CD14-positive monocyte (primary cell): Measurements from ENCODE around the gene ETV3L. TPM values are rescaled to one million over a fixed set of nuclear protein-coding genes. Genes with fewer than 3 reads are reported as not detected.

Source experiments
- DNase-seq, 3 donors: peaks; one replicate each; pipeline ENCODE4 v3.0.0-alpha.2; 2011 to 2022
- H2AFZ ChIP-seq: 2 replicates; pipeline ENCODE4 v1.6.0; 2012; ENCODE audit warnings: mild to moderate bottlenecking, low read depth, low read length, inconsistent platforms; ENCODE audit not compliant: insufficient read depth, poor library complexity, severe bottlenecking
- H3K27ac ChIP-seq, 2 donors: 1 replicate in 1 of 2; 2 replicates in 1 of 2; pipeline ENCODE4 v1.5.1; 2012 to 2013; ENCODE audit warnings: low read length in 2 of 2, control low read depth in 1 of 2, inconsistent platforms in 1 of 2, low read depth in 1 of 2, mild to moderate bottlenecking in 1 of 2
- H3K27me3 ChIP-seq, 2 donors: one replicate each; pipeline versions ENCODE4 v1.6.0 to v1.6.1; 2011 to 2013; ENCODE audit warnings: low read length in 2 of 2; ENCODE audit not compliant: control insufficient read depth in 2 of 2, insufficient read depth in 2 of 2
- H3K36me3 ChIP-seq, 2 donors: replicated peaks in 1 of 2; 1 replicate in 1 of 2; 2 replicates in 1 of 2; pipeline versions ENCODE4 v1.5.1 to v1.6.1; 2012 to 2013; ENCODE audit warnings: low read length in 2 of 2, control low read depth in 1 of 2, inconsistent platforms in 1 of 2, mild to moderate bottlenecking in 1 of 2; ENCODE audit not compliant: insufficient read depth in 2 of 2, control insufficient read depth in 1 of 2
- H3K4me1 ChIP-seq, 2 donors: 1 replicate in 1 of 2; 2 replicates in 1 of 2; pipeline versions ENCODE4 v1.5.1 to v1.6.1; 2012 to 2013; ENCODE audit warnings: low read length in 2 of 2, control low read depth in 1 of 2, inconsistent platforms in 1 of 2, mild to moderate bottlenecking in 1 of 2, moderate library complexity in 1 of 2; ENCODE audit not compliant: insufficient read depth in 2 of 2, control insufficient read depth in 1 of 2
- H3K4me2 ChIP-seq: replicated peaks from 2 replicates; pipeline ENCODE3; 2012; ENCODE audit warnings: low read length, moderate library complexity, mild to moderate bottlenecking; ENCODE audit not compliant: poor library complexity, severe bottlenecking; ENCODE audit errors: extremely low read depth
- H3K4me3 ChIP-seq, 3 experiments: fragments of 200-600 bp in 1 of 3; sonication (generic) in 1 of 3; replicated peaks in 1 of 3; 1 replicate in 2 of 3; 2 replicates in 1 of 3; pipeline ENCODE4 v1.5.1; 2011 to 2013; ENCODE audit warnings: low read length in 3 of 3, mild to moderate bottlenecking in 3 of 3, control low read depth in 2 of 3, low read depth in 2 of 3, inconsistent platforms in 1 of 3, moderate library complexity in 1 of 3
- H3K79me2 ChIP-seq: 2 replicates; pipeline ENCODE4 v1.6.0; 2012; ENCODE audit warnings: mild to moderate bottlenecking, control low read depth, inconsistent platforms, low read length, moderate library complexity; ENCODE audit not compliant: insufficient read depth
- H3K9ac ChIP-seq: 2 replicates; pipeline ENCODE4 v1.6.0; 2017; ENCODE audit warnings: low read length, mild to moderate bottlenecking; ENCODE audit not compliant: insufficient read depth, poor library complexity, severe bottlenecking
- H3K9me3 ChIP-seq, 2 donors: replicated peaks in 1 of 2; 1 replicate in 1 of 2; 2 replicates in 1 of 2; pipeline versions ENCODE4 v1.5.1 to v1.6.1; 2012 to 2013; ENCODE audit warnings: low read length in 2 of 2, control low read depth in 1 of 2; ENCODE audit not compliant: control insufficient read depth in 1 of 2, insufficient read depth in 1 of 2
- H4K20me1 ChIP-seq: 2 replicates; pipeline ENCODE4 v1.6.0; 2012; ENCODE audit warnings: mild to moderate bottlenecking, low read length, control low read depth, moderate library complexity; ENCODE audit not compliant: insufficient read depth
- H3K27ac Mint-ChIP-seq, 7 donors: one replicate each; pipeline ENCODE4 v1.8.0; 2020; ENCODE audit warnings: mild to moderate bottlenecking in 7 of 7, mixed read lengths in 7 of 7, moderate library complexity in 6 of 7, inconsistent platforms in 2 of 7
- H3K27me3 Mint-ChIP-seq, 3 donors: one replicate each; pipeline ENCODE4 v1.8.0; 2021 to 2022; ENCODE audit warnings: low read depth in 3 of 3, mild to moderate bottlenecking in 3 of 3, mixed read lengths in 3 of 3, moderate library complexity in 3 of 3, inconsistent platforms in 1 of 3
- H3K36me3 Mint-ChIP-seq, 2 donors: one replicate each; pipeline ENCODE4 v1.8.0; 2020; ENCODE audit warnings: mixed read lengths in 2 of 2, inconsistent platforms in 1 of 2, mild to moderate bottlenecking in 1 of 2
- H3K4me1 Mint-ChIP-seq: one replicate; pipeline ENCODE4 v1.8.0; 2020; ENCODE audit warnings: mild to moderate bottlenecking, mixed read lengths
- H3K4me3 Mint-ChIP-seq, 2 donors: one replicate each; pipeline ENCODE4 v1.8.0; 2020; ENCODE audit warnings: mild to moderate bottlenecking in 2 of 2, mixed read lengths in 2 of 2, moderate library complexity in 1 of 2
- H3K9me3 Mint-ChIP-seq, 7 donors: one replicate each; pipeline ENCODE4 v1.8.0; 2020 to 2022; ENCODE audit warnings: mixed read lengths in 7 of 7, mild to moderate bottlenecking in 6 of 7, moderate library complexity in 6 of 7, inconsistent platforms in 2 of 7
- WGBS: methylation state at CpG from one replicate; pipeline ENCODE4 v1.1.5; 2013; ENCODE audit warnings: missing lambda C conversion rate; ENCODE audit not compliant: insufficient coverage; 5-methylcytosine and 5-hydroxymethylcytosine counted together
- intact Hi-C, 2 donors: fragments of 100-400 bp; cut with micrococcal nuclease; formaldehyde crosslinking; loops; one replicate each; pipeline versions ENCODE4 v1.15.0 to v1.15.1; 2023
- polyA plus RNA-seq, 3 donors: library from polyadenylated mRNA; depleted of rRNA in 1 of 3; unstranded in 2 of 3; stranded (reverse) in 1 of 3; fragments of 300-500 nt in 2 of 3; fragments of >200 nt in 1 of 3; fragmentation: Illumina TruSeq in 2 of 3; gene quantifications; 1 replicate in 2 of 3; 2 replicates in 1 of 3; pipeline ENCODE4 v1.2.3, GENCODE V29; 2012 to 2021
- TF ChIP-seq, protein P1 (sequence below): fragments of 200-600 bp; IDR thresholded peaks from one replicate; pipeline ENCODE4 v1.8.0; 2022; ENCODE audit warnings: antibody characterized with exemption, mild to moderate bottlenecking

The ETV3L gene
- polyA plus RNA-seq, 3 donors, result 0.26 to 0.41 TPM; not detected in 1

DNA sequence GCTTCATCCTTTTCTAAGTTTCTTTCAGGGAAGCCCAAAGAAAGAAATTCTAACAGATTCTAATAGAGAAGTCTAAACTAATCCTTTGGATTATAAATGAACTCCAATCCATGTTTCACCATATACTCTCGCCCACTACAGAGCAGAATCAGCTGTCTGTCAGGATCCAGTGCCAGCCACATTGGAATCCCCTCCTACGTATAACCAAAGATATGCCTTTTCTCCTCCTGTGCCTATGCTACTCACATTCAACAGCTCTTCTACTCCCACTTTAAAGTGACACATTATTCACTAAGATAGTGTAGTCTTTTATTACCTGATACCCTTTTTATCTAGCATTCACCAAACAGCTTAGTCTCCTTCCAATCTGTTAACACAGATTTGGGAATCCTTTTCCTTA is 35.5 kb upstream of the ETV3L start:
- Histone ChIP-seq H3K27me3 (no peaks in the 10 kb centered on the region), H4K20me1 (peaks cover 80% of the 10 kb centered on the region), H3K4me3 (no peak overlapping the region), H3K79me2 (peaks cover 37% of the 10 kb centered on the region), H3K4me1 (peaks cover 22 to 23% of the 10 kb centered on the region in 2 donors), H3K9me3 (no peaks in the 10 kb centered on the region), H3K27ac (no peak overlapping the region), H3K4me2 (no peak overlapping the region), H2AFZ (no peak overlapping the region), H3K9ac (no peak overlapping the region), H3K36me3 (peaks cover 58 to 63% of the 10 kb centered on the region in 2 donors)
- no peak for DNase-seq
- Mint-ChIP-seq H3K4me1 (peaks cover 24% of the 10 kb centered on the region), H3K9me3 (no peaks in the 10 kb centered on the region), H3K27me3 (peaks cover 0 to 3% (median 0%) of the 10 kb centered on the region in 3 donors), H3K27ac (peak overlapping the region in 1 of 7 donors; percentile 44), H3K36me3 (peaks cover 64 to 66% of the 10 kb centered on the region in 2 donors), H3K4me3 (no peak overlapping the region)
- WGBS, result 100% methylated on average over 1 of the region's 2 CpGs
- intact Hi-C loops, result no loop called here
- TF ChIP-seq, protein P1, sequence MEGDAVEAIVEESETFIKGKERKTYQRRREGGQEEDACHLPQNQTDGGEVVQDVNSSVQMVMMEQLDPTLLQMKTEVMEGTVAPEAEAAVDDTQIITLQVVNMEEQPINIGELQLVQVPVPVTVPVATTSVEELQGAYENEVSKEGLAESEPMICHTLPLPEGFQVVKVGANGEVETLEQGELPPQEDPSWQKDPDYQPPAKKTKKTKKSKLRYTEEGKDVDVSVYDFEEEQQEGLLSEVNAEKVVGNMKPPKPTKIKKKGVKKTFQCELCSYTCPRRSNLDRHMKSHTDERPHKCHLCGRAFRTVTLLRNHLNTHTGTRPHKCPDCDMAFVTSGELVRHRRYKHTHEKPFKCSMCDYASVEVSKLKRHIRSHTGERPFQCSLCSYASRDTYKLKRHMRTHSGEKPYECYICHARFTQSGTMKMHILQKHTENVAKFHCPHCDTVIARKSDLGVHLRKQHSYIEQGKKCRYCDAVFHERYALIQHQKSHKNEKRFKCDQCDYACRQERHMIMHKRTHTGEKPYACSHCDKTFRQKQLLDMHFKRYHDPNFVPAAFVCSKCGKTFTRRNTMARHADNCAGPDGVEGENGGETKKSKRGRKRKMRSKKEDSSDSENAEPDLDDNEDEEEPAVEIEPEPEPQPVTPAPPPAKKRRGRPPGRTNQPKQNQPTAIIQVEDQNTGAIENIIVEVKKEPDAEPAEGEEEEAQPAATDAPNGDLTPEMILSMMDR, result no peak

DNA sequence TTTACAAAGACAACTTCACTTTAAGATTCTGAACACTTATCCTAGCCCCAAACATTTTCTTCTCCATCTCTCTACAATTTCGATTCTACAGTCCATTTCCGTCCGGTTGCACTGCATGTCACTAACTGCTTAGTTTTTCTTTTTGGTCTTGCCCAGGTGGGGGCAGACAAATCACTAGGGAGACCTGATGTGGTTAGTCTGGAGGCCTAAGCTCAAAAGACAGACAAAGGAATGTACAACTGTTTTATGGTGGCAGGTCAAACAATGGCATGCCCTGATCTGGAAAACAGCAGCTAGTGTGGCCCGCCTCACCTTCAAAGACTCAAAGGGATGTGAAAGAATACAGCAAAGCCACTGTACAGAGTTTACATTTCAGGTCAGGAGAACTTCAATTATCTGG is 34.8 kb upstream of the ETV3L start:
- H3K36me3 Mint-ChIP-seq, result peaks cover 66 to 72% of the 10 kb centered on the region in 2 donors
- H4K20me1 ChIP-seq, result peaks cover 86% of the 10 kb centered on the region
- H3K9me3 ChIP-seq, result no peaks in the 10 kb centered on the region
- TF ChIP-seq, protein P1, result no peak
- intact Hi-C loops, result no loop called here
- no peak overlapping the region for H3K4me2 ChIP-seq
- no peaks in the 10 kb centered on the region for H3K9me3 Mint-ChIP-seq
- peak overlapping the region in 1 of 7 donors; percentile 48 for H3K27ac Mint-ChIP-seq
- H3K4me3 Mint-ChIP-seq, result no peak overlapping the region
- H3K4me1 Mint-ChIP-seq, result peaks cover 24% of the 10 kb centered on the region
- peaks cover 22 to 23% of the 10 kb centered on the region in 2 donors for H3K4me1 ChIP-seq
- no peak overlapping the region for H3K4me3 ChIP-seq
- WGBS, result 100% methylated on average over 1 of the region's 4 CpGs
- H3K27ac ChIP-seq, result no peak overlapping the region
- no peak overlapping the region for H3K9ac ChIP-seq
- no peak overlapping the region for H2AFZ ChIP-seq
- peaks cover 0 to 3% (median 0%) of the 10 kb centered on the region in 3 donors for H3K27me3 Mint-ChIP-seq
- peaks cover 63 to 69% of the 10 kb centered on the region in 2 donors for H3K36me3 ChIP-seq
- peaks cover 37% of the 10 kb centered on the region for H3K79me2 ChIP-seq
- H3K27me3 ChIP-seq, result no peaks in the 10 kb centered on the region
- no peak for DNase-seq
